ENCODE data around the gene POTEB2.
"Not testable (repeated sequence)": the region's sequence is repeated elsewhere in the genome, so short reads cannot be mapped to it uniquely, and the experiment has no call there.

POTEB2 gene

GRCh38 chr15:20866214-20866613, at the start of gene POTEB2:
TSS of gene POTEB2 (minus strand) at chr15:20866314. CDS start at chr15:20866281, 33 bp downstream.
- not testable (repeated sequence) for DNase-seq (ENCODE audit: insufficient read length, low spot score); FAIRE-seq

GRCh38 chr15:20879916-20880315, 13.8 kb upstream of the POTEB2 start:
- FAIRE-seq = not testable (repeated sequence)

GRCh38 chr15:20878464-20878863, 12.3 kb upstream of the POTEB2 start:
- not testable (repeated sequence) for FAIRE-seq; DNase-seq (ENCODE audit: insufficient read length, low spot score)

More at GRCh38 chr15:20879916-20880315, 13.8 kb upstream of the POTEB2 start:
- DNase-seq (ENCODE audit: insufficient read length, low spot score) = not testable (repeated sequence)

GRCh38 chr15:20877819-20878218, 11.7 kb upstream of the POTEB2 start:
- not testable (repeated sequence) for DNase-seq (ENCODE audit: insufficient read length, low spot score); FAIRE-seq
